ENCODE results near the gene TECTB. TPM values are rescaled to one million over a fixed set of nuclear protein-coding genes. Genes with fewer than 3 reads are reported as not detected.

The TECTB gene
- total RNA-seq, 2 experiments from 2014 or later: not detected

DNA sequence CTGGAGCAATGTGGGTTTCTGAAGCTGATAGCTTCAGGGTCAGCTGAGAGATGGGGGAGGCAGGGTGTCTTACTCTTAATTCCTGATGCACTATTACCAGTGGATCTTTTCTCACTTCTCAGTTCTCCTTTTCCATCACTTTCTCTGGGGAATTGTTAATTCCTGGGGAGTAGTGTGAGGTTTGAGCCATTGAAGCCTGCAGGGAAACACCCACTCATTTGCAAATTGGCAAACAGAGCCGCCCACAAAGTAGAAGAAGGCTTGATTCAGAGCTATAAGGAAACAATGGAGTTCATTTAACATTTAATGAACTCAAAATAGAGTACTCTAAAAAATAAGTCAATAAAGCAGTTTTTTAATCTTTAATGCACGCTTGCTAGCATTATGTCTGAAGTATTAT lies 4.3 kb upstream of the TECTB start:
- no peaks in the 10 kb centered on the region for H3K9me3 ChIP-seq (ENCODE audit: control insufficient read depth in 1 of 2, insufficient read depth in 1 of 2, low read length in 2 of 2)
- no peaks in the 10 kb centered on the region for H3K4me1 Mint-ChIP-seq (ENCODE audit: low read depth)
- H3K4me3 Mint-ChIP-seq: no peak overlapping the region
- DNase-seq (no peak), ATAC-seq (ENCODE audit: poor library complexity) (no peak)
- intact Hi-C loops (cut with DNase I, micrococcal nuclease): no loop called here
- no peaks in the 10 kb centered on the region for H3K36me3 ChIP-seq (ENCODE audit: insufficient read depth, low read length)
- POLR2A ChIA-PET: no interaction called here
- TF ChIP-seq, protein P1, sequence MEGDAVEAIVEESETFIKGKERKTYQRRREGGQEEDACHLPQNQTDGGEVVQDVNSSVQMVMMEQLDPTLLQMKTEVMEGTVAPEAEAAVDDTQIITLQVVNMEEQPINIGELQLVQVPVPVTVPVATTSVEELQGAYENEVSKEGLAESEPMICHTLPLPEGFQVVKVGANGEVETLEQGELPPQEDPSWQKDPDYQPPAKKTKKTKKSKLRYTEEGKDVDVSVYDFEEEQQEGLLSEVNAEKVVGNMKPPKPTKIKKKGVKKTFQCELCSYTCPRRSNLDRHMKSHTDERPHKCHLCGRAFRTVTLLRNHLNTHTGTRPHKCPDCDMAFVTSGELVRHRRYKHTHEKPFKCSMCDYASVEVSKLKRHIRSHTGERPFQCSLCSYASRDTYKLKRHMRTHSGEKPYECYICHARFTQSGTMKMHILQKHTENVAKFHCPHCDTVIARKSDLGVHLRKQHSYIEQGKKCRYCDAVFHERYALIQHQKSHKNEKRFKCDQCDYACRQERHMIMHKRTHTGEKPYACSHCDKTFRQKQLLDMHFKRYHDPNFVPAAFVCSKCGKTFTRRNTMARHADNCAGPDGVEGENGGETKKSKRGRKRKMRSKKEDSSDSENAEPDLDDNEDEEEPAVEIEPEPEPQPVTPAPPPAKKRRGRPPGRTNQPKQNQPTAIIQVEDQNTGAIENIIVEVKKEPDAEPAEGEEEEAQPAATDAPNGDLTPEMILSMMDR (IDR thresholded peaks at IDR 0.05): no peak
- H3K4me1 ChIP-seq (ENCODE audit: insufficient read depth, low read length): no peaks in the 10 kb centered on the region
- no peak overlapping the region for H3K4me3 ChIP-seq (ENCODE audit: low read length)
- H3K27ac Mint-ChIP-seq: no peak overlapping the region
- CTCF ChIA-PET: no interaction called here
- H3K27ac ChIP-seq (ENCODE audit: low read depth in 1 of 2, low read length in 2 of 2): no peak overlapping the region
- H3K27me3 Mint-ChIP-seq: peaks cover 35% of the 10 kb centered on the region
- no peaks in the 10 kb centered on the region for H3K9me3 Mint-ChIP-seq
- peaks cover 0 to 9% of the 10 kb centered on the region in 2 experiments for H3K27me3 ChIP-seq (ENCODE audit: control insufficient read depth in 1 of 2, insufficient read depth in 2 of 2, low read length in 2 of 2)
- no peaks in the 10 kb centered on the region for H3K36me3 Mint-ChIP-seq (ENCODE audit: low read depth)

GRCh38 chr10:112279433-112279832 lies 3.8 kb upstream of the TECTB start:
- no peak overlapping the region for H3K27ac Mint-ChIP-seq
- DNase-seq: no peak
- no peaks in the 10 kb centered on the region for H3K36me3 Mint-ChIP-seq (ENCODE audit: low read depth)
- Histone ChIP-seq H3K36me3 (ENCODE audit: insufficient read depth, low read length) (no peaks in the 10 kb centered on the region), H3K4me1 (ENCODE audit: insufficient read depth, low read length) (no peaks in the 10 kb centered on the region), H3K27me3 (ENCODE audit: control insufficient read depth in 1 of 2, insufficient read depth in 2 of 2, low read length in 2 of 2) (peaks cover 0 to 9% of the 10 kb centered on the region in 2 experiments), H3K4me3 (ENCODE audit: low read length) (no peak overlapping the region), H3K9me3 (ENCODE audit: control insufficient read depth in 1 of 2, insufficient read depth in 1 of 2, low read length in 2 of 2) (no peaks in the 10 kb centered on the region), H3K27ac (ENCODE audit: low read depth in 1 of 2, low read length in 2 of 2) (no peak overlapping the region)
- H3K4me1 Mint-ChIP-seq (ENCODE audit: low read depth): no peaks in the 10 kb centered on the region
- TF ChIP-seq, protein P1 (IDR thresholded peaks at IDR 0.05): no peak
- H3K27me3 Mint-ChIP-seq: peaks cover 35% of the 10 kb centered on the region
- ChIA-PET POLR2A (no interaction called here), CTCF (no interaction called here)
- intact Hi-C loops (cut with DNase I, micrococcal nuclease): no loop called here
- no peak overlapping the region for H3K4me3 Mint-ChIP-seq
- no peak for ATAC-seq (ENCODE audit: poor library complexity)
- no peaks in the 10 kb centered on the region for H3K9me3 Mint-ChIP-seq

- Histone ChIP-seq H3K36me3 (ENCODE audit: insufficient read depth, low read length) (no peaks in the 10 kb centered on the region), H3K27me3 (ENCODE audit: control insufficient read depth in 1 of 2, insufficient read depth in 2 of 2, low read length in 2 of 2) (peaks cover 0 to 9% of the 10 kb centered on the region in 2 experiments), H3K4me3 (ENCODE audit: low read length) (no peak overlapping the region), H3K4me1 (ENCODE audit: insufficient read depth, low read length) (no peaks in the 10 kb centered on the region), H3K9me3 (ENCODE audit: control insufficient read depth in 1 of 2, insufficient read depth in 1 of 2, low read length in 2 of 2) (no peaks in the 10 kb centered on the region), H3K27ac (ENCODE audit: low read depth in 1 of 2, low read length in 2 of 2) (no peak overlapping the region)
- ATAC-seq (ENCODE audit: poor library complexity) (no peak), DNase-seq (no peak)
- no peaks in the 10 kb centered on the region for H3K4me1 Mint-ChIP-seq (ENCODE audit: low read depth)
- intact Hi-C loops (cut with DNase I, micrococcal nuclease): no loop called here
- peaks cover 44% of the 10 kb centered on the region for H3K27me3 Mint-ChIP-seq
- ChIA-PET POLR2A (interaction anchor here (0.6 kb wide), 1 partner anchor 139 kb away, joined by 3 read pairs; no protein-coding TSS in a partner anchor), CTCF (no interaction called here)
- no peak overlapping the region for H3K4me3 Mint-ChIP-seq
- no peaks in the 10 kb centered on the region for H3K36me3 Mint-ChIP-seq (ENCODE audit: low read depth)
- H3K9me3 Mint-ChIP-seq: no peaks in the 10 kb centered on the region
- TF ChIP-seq, protein P1 (IDR thresholded peaks at IDR 0.05): no peak
- no peak overlapping the region for H3K27ac Mint-ChIP-seq
Observed at GRCh38 chr10:112280205-112280921, 2.8 kb upstream of the TECTB start.
